Immature natural killer cell (primary cell): ENCODE data around the gene CCL13. TPM values are rescaled to one million over a fixed set of nuclear protein-coding genes. Genes with fewer than 3 reads are reported as not detected.

Experiments
- DNase-seq, 3 donors: peaks; one replicate each; pipeline ENCODE4 v3.0.0; 2022; ENCODE audit warnings: mixed read lengths in 1 of 3
- H3K27ac Mint-ChIP-seq, 6 donors: one replicate each; pipeline ENCODE4 v1.8.0; 2020; ENCODE audit warnings: mixed read lengths in 6 of 6, mild to moderate bottlenecking in 5 of 6, inconsistent platforms in 4 of 6, moderate library complexity in 3 of 6
- H3K27me3 Mint-ChIP-seq, 3 donors: one replicate each; pipeline ENCODE4 v1.8.0; 2020 to 2021; ENCODE audit warnings: low read depth in 3 of 3, mild to moderate bottlenecking in 3 of 3, mixed read lengths in 3 of 3, moderate library complexity in 3 of 3, inconsistent platforms in 1 of 3
- H3K36me3 Mint-ChIP-seq, 3 donors: one replicate each; pipeline ENCODE4 v1.8.0; 2020; ENCODE audit warnings: mixed read lengths in 3 of 3, inconsistent platforms in 2 of 3, mild to moderate bottlenecking in 2 of 3
- H3K4me1 Mint-ChIP-seq, 2 donors: one replicate each; pipeline ENCODE4 v1.8.0; 2020; ENCODE audit warnings: inconsistent platforms in 2 of 2, mild to moderate bottlenecking in 2 of 2, mixed read lengths in 2 of 2, moderate library complexity in 1 of 2
- H3K4me3 Mint-ChIP-seq, 5 donors: one replicate each; pipeline ENCODE4 v1.8.0; 2020; ENCODE audit warnings: mild to moderate bottlenecking in 5 of 5, mixed read lengths in 5 of 5, inconsistent platforms in 3 of 5, moderate library complexity in 3 of 5
- H3K9me3 Mint-ChIP-seq, 6 donors: one replicate each; pipeline ENCODE4 v1.8.0; 2020; ENCODE audit warnings: mild to moderate bottlenecking in 6 of 6, mixed read lengths in 6 of 6, inconsistent platforms in 4 of 6, moderate library complexity in 3 of 6
- polyA plus RNA-seq, 3 donors: library from polyadenylated mRNA; unstranded; fragments of 300-500 nt; fragmentation: Illumina TruSeq; gene quantifications; one replicate each; pipeline ENCODE4 v1.2.3, GENCODE V29; 2021

CCL13 gene
- polyA plus RNA-seq, 3 donors from 2014 or later = not detected

DNA sequence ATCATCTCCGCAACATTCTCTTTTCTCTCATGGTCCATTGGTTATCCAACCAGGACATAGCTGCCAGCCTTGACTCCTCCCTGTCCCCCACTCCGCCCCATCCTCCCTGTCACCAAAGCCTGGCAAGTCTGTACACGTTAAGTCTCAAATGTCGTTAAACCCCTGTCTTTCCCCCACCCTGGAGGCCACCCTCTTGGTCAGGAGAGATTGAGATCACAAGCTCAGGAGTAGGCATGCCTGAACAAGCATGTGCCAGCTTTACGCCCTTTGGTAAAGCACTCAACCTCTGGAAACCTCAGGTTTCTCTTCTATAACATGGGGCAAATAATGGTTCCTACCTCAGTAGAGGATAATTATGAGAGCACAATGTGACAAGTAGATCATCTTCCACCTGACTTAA lies 44.9 kb downstream of the CCL13 start:
- no peak for DNase-seq
- H3K4me3 Mint-ChIP-seq = no peak overlapping the region
- no peaks in the 10 kb centered on the region for H3K27me3 Mint-ChIP-seq
- H3K27ac Mint-ChIP-seq = no peak overlapping the region
- no peaks in the 10 kb centered on the region for H3K36me3 Mint-ChIP-seq
- H3K4me1 Mint-ChIP-seq = peaks cover 0 to 2% of the 10 kb centered on the region in 2 donors
- H3K9me3 Mint-ChIP-seq = no peaks in the 10 kb centered on the region

DNA sequence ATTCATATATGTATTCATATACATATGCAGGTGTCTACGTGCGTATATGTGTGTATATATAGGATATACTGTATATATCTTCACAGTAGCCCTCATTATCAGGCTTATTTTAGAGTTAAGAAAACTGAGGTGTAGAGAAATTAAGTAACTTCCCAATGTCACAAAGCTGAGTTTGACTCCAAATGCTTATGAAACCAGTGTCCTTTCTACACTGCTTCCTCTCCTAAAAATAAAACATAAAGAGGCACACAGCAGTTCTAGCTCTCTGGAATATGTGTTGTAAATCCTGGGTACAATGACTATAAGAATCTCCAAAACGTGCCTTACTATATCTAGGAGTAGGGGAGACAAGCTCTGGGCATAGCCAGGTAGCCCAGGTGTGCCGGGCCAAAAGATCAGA lies 46.7 kb downstream of the CCL13 start:
- Mint-ChIP-seq H3K27me3 (peaks cover 1 to 3% (median 2%) of the 10 kb centered on the region in 3 donors), H3K4me1 (peaks cover 0 to 2% of the 10 kb centered on the region in 2 donors), H3K4me3 (no peak overlapping the region), H3K36me3 (no peaks in the 10 kb centered on the region), H3K27ac (no peak overlapping the region), H3K9me3 (no peaks in the 10 kb centered on the region)
- no peak for DNase-seq

DNA sequence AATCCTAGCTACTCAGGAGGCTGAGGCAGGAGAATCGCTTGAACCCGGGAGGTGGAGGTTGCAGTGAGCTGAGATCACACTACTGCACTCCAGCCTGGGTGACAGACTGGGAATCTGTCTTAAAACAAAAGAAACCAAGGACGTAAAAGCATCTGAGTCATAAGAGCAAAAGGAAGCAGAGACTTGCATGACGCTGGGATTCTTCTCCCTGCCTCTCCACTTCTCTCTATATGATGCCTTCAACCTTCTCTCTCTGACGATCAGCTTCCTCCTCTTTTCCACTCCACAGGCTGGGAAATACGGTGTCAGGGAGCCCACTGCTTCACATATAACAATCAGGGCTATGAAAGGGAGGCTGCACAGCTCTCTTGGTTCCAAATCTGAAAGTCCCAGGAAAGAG lies 49.9 kb downstream of the CCL13 start:
- no peak overlapping the region for H3K4me3 Mint-ChIP-seq
- no peaks in the 10 kb centered on the region for H3K9me3 Mint-ChIP-seq
- DNase-seq = no peak
- no peak overlapping the region for H3K27ac Mint-ChIP-seq
- H3K27me3 Mint-ChIP-seq = peaks cover 4 to 5% (median 5%) of the 10 kb centered on the region in 3 donors
- no peaks in the 10 kb centered on the region for H3K36me3 Mint-ChIP-seq
- no peaks in the 10 kb centered on the region for H3K4me1 Mint-ChIP-seq

Other genes with a start within 250 kb of the CCL13 start
- under 1 TPM in 1 of 3 donors, not detected in 2; 0.51 TPM for gene CCL2, start 101.2 kb upstream of the CCL13 start, polyA plus RNA-seq
- gene CCL7, start 86.3 kb upstream of the CCL13 start, polyA plus RNA-seq = not detected
- gene CCL11, start 70.7 kb upstream of the CCL13 start, polyA plus RNA-seq = not detected
- not detected for gene CCL8, start 37.0 kb upstream of the CCL13 start, polyA plus RNA-seq
- gene CCL1, start 6.8 kb downstream of the CCL13 start, polyA plus RNA-seq = not detected
- gene TMEM132E, start 223.1 kb downstream of the CCL13 start, polyA plus RNA-seq = under 1 TPM in 1 of 3 donors, not detected in 2; 0.18 TPM